HG03139 (cell line): Measurements from ENCODE around the gene TREML1.
"Not testable (repeated sequence)": the region's sequence is repeated elsewhere in the genome, so short reads cannot be mapped to it uniquely, and the experiment has no call there.

Source experiments
- ATAC-seq: cut with Tn5 transposase; IDR thresholded peaks from one replicate; pipeline ENCODE4 v1.9.1; 2021; ENCODE audit not compliant: unreplicated experiment

TREML1 gene

GRCh38 chr6:41153451-41153850, 696 bp downstream of the TREML1 start:
- ATAC-seq, result no peak

- no peak for ATAC-seq
Measured at GRCh38 chr6:41150671-41151070, 3.5 kb downstream of the TREML1 start.

- ATAC-seq, result no peak
Measured at GRCh38 chr6:41147917-41148316, 6.2 kb downstream of the TREML1 start.

GRCh38 chr6:41136911-41137310, 17.2 kb downstream of the TREML1 start:
- no peak for ATAC-seq

GRCh38 chr6:41135062-41135832, 18.9 kb downstream of the TREML1 start:
- ATAC-seq, result no peak

GRCh38 chr6:41132254-41132653, 21.9 kb downstream of the TREML1 start:
- ATAC-seq, result no peak

GRCh38 chr6:41125282-41125681, 28.9 kb downstream of the TREML1 start:
- no peak for ATAC-seq

- ATAC-seq, result no peak
Measured at GRCh38 chr6:41122918-41123317, 31.2 kb downstream of the TREML1 start.

GRCh38 chr6:41122373-41122772, 31.8 kb downstream of the TREML1 start:
- ATAC-seq, result no peak

- ATAC-seq, result no peak
Measured at GRCh38 chr6:41120058-41120457, 34.1 kb downstream of the TREML1 start.

GRCh38 chr6:41119508-41119907, 34.6 kb downstream of the TREML1 start:
- ATAC-seq, result no peak

- ATAC-seq, result not testable (repeated sequence)
Measured at GRCh38 chr6:41115027-41115426, 39.1 kb downstream of the TREML1 start.

GRCh38 chr6:41111017-41111416, 43.1 kb downstream of the TREML1 start:
- ATAC-seq, result no peak

GRCh38 chr6:41103847-41104246, 50.3 kb downstream of the TREML1 start:
- ATAC-seq, result no peak

GRCh38 chr6:41100871-41101287, 53.3 kb downstream of the TREML1 start:
- ATAC-seq, result no peak
